HL-60 (cell line): ENCODE data around the gene SLC43A1.
A peak's percentile ranks its signal among the peaks of the same experiment; 100 is the strongest.

Experiments
- DNase-seq, 2 experiments: peaks; one replicate each; pipeline ENCODE4 v3.0.0-alpha.2; 2010 to 2020; ENCODE audit warnings: low read depth in 1 of 2, low spot score in 1 of 2
- H3K27ac ChIP-seq: fragments of 250-450 bp; sonication (Bioruptor Pico); replicated peaks from 2 replicates; pipeline ENCODE4 v1.5.1; 2020; ENCODE audit warnings: mild to moderate bottlenecking, moderate library complexity
- H3K27me3 ChIP-seq: fragments of 250-450 bp; sonication (Bioruptor Pico); 2 replicates; pipeline ENCODE4 v1.5.1; 2021; ENCODE audit warnings: mild to moderate bottlenecking, moderate library complexity; ENCODE audit not compliant: insufficient read depth, poor library complexity, severe bottlenecking
- H3K4me3 ChIP-seq: replicated peaks from 2 replicates; pipeline ENCODE4 v1.5.1; 2011; ENCODE audit warnings: mild to moderate bottlenecking, control low read depth, low read length; ENCODE audit not compliant: insufficient read depth
- GABPA ChIP-seq: IDR thresholded peaks from 2 replicates; pipeline ENCODE4 v1.6.1; 2012; ENCODE audit warnings: low read depth
- POLR2AphosphoS5 ChIP-seq: IDR thresholded peaks from 2 replicates; pipeline ENCODE4 v1.6.1; 2012; ENCODE audit warnings: low read depth
- REST ChIP-seq: IDR thresholded peaks from 2 replicates; pipeline ENCODE4 v1.6.1; 2012; ENCODE audit warnings: low read depth; ENCODE audit not compliant: insufficient replicate concordance
- SPI1 ChIP-seq: IDR thresholded peaks from 2 replicates; pipeline ENCODE4 v1.6.1; 2012; ENCODE audit warnings: low read depth, mild to moderate bottlenecking, borderline replicate concordance
- TF ChIP-seq, protein P1 (sequence below): IDR thresholded peaks from one replicate; pipeline ENCODE4 v1.5.1; 2011; ENCODE audit warnings: low read length, control low read depth, inconsistent platforms; ENCODE audit not compliant: insufficient read depth

Gene SLC43A1

DNA sequence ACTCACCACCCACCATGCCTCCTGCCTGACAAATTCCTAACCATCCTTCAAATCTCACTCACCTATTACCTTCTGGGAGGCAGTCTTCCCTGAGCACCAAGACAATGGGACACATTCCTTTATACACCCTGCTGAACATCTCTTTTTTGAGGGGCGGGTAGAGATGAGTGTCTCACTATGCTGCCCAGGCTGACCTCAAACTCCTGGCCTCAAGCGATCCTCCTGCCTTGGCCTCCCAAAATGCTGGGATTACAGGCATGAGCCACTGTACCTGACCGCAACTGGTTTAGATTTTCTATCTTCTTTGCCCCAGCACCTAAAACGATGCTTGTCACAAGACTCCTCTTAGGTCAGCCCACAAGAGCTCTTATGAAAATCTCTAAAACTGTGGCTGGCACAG lies 7.9 kb upstream of the SLC43A1 start:
- no peak for DNase-seq
- Histone ChIP-seq H3K27ac (no peak overlapping the region), H3K27me3 (no peaks in the 10 kb centered on the region), H3K4me3 (no peak overlapping the region)
- TF ChIP-seq GABPA = no peak
- no peak for TF ChIP-seq REST
- TF ChIP-seq SPI1 = no peak
- TF ChIP-seq, protein P1, sequence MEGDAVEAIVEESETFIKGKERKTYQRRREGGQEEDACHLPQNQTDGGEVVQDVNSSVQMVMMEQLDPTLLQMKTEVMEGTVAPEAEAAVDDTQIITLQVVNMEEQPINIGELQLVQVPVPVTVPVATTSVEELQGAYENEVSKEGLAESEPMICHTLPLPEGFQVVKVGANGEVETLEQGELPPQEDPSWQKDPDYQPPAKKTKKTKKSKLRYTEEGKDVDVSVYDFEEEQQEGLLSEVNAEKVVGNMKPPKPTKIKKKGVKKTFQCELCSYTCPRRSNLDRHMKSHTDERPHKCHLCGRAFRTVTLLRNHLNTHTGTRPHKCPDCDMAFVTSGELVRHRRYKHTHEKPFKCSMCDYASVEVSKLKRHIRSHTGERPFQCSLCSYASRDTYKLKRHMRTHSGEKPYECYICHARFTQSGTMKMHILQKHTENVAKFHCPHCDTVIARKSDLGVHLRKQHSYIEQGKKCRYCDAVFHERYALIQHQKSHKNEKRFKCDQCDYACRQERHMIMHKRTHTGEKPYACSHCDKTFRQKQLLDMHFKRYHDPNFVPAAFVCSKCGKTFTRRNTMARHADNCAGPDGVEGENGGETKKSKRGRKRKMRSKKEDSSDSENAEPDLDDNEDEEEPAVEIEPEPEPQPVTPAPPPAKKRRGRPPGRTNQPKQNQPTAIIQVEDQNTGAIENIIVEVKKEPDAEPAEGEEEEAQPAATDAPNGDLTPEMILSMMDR = no peak

GRCh38 chr11:57521116-57521515 lies 5.6 kb upstream of the SLC43A1 start:
- H3K27ac ChIP-seq = no peak overlapping the region
- TF ChIP-seq, protein P1 = no peak
- TF ChIP-seq POLR2AphosphoS5 (no peak), SPI1 (no peak), REST (no peak)
- H3K4me3 ChIP-seq = no peak overlapping the region
- no peak for DNase-seq
- no peaks in the 10 kb centered on the region for H3K27me3 ChIP-seq

GRCh38 chr11:57516061-57516443 lies 550 bp upstream of the SLC43A1 start:
- H3K27me3 ChIP-seq = no peaks in the 10 kb centered on the region
- H3K4me3 ChIP-seq = peak overlapping the region; percentile 90
- no peak for DNase-seq
- TF ChIP-seq, protein P1 = no peak
- no peak for TF ChIP-seq GABPA
- TF ChIP-seq REST = no peak
- TF ChIP-seq POLR2AphosphoS5 = no peak
- no peak for TF ChIP-seq SPI1
- H3K27ac ChIP-seq = peak overlapping the region; percentile 91
